ENCODE measurements around the gene MT1B. TPM values are rescaled to one million over a fixed set of nuclear protein-coding genes. Genes with fewer than 3 reads are reported as not detected.

The MT1B gene
- total and polyA plus RNA-seq, 2 of the 13 experiments (the other 11 are each of a cell fraction or from before 2014, with no cell fraction given), result 0.89 TPM; not detected in 1

DNA sequence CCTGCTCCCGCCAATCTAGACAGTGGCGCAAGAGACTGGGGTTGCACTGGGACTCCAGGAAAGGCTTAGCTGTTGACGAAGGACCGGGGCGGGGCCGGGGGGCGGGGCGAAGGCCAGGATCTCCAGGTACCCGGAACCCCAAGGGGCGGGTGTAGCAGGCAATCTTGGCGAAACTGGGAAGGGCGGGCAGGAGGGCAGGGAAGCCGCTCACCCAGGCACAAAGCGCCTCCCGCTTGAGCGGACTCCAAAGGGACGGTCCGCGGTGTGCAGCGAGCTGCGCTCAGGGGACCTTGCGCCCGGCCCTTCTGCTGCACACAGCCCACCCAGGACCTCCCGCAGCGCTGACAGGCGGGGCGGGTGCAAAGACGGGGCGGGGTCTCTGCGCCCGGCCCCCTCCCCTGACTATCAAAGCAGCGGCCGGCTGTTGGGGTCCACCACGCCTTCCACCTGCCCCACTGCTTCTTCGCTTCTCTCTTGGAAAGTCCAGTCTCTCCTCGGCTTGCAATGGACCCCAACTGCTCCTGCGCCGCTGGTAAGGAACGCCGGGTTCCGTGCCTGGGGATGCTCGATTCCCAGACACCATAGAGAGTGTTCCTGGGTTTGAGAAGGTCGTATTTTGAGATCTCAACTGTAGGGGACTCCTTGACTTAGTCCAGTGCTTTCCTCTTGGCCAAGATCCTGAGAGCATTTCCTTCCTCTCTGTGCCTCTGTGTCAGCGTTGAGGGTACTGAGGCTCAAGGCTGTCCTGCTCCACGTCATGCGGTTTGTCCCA lies 6.1 kb downstream of the MT1B start, which contains the start of gene MT1F (continued):
- TF ChIP-seq, protein P1, sequence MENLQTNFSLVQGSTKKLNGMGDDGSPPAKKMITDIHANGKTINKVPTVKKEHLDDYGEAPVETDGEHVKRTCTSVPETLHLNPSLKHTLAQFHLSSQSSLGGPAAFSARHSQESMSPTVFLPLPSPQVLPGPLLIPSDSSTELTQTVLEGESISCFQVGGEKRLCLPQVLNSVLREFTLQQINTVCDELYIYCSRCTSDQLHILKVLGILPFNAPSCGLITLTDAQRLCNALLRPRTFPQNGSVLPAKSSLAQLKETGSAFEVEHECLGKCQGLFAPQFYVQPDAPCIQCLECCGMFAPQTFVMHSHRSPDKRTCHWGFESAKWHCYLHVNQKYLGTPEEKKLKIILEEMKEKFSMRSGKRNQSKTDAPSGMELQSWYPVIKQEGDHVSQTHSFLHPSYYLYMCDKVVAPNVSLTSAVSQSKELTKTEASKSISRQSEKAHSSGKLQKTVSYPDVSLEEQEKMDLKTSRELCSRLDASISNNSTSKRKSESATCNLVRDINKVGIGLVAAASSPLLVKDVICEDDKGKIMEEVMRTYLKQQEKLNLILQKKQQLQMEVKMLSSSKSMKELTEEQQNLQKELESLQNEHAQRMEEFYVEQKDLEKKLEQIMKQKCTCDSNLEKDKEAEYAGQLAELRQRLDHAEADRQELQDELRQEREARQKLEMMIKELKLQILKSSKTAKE (CRISPR knock-in tag; IDR thresholded peaks at IDR 0.05; ENCODE audit: borderline replicate concordance), result no peak
- TF ChIP-seq SOX5 (CRISPR knock-in tag; IDR thresholded peaks at IDR 0.05; ENCODE audit: borderline replicate concordance), result no peak
- no peak for TF ChIP-seq ATAD3A (CRISPR knock-in tag; IDR thresholded peaks at IDR 0.05)
- no peak for TF ChIP-seq ZNF577 (CRISPR knock-in tag; IDR thresholded peaks at IDR 0.05; ENCODE audit: borderline replicate concordance, low read depth)
- TF ChIP-seq, protein P2, sequence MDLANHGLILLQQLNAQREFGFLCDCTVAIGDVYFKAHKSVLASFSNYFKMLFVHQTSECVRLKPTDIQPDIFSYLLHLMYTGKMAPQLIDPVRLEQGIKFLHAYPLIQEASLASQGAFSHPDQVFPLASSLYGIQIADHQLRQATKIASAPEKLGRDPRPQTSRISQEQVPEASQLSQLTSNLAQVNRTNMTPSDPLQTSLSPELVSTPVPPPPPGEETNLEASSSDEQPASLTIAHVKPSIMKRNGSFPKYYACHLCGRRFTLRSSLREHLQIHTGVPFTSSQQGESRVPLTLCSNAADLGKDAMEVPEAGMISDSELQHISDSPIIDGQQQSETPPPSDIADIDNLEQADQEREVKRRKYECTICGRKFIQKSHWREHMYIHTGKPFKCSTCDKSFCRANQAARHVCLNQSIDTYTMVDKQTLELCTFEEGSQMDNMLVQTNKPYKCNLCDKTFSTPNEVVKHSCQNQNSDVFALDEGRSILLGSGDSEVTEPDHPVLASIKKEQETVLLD (CRISPR knock-in tag; IDR thresholded peaks at IDR 0.05; ENCODE audit: low read depth), result no peak
- TF ChIP-seq, protein P3, sequence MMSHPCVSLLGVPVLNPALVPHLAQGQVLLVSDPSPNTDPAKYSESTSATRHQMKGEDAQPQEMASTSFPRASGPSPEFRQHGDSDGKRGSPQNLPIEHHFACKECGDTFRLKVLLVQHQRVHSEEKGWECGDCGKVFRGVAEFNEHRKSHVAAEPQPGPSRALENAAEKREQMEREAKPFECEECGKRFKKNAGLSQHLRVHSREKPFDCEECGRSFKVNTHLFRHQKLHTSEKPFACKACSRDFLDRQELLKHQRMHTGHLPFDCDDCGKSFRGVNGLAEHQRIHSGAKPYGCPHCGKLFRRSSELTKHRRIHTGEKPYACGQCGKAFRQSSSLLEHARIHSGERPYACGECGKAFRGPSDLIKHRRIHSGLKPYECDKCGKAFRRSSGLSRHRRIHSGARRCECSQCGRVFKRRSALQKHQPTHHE (CRISPR knock-in tag; IDR thresholded peaks at IDR 0.05; ENCODE audit: borderline replicate concordance), result no peak
- TF ChIP-seq, protein P4, sequence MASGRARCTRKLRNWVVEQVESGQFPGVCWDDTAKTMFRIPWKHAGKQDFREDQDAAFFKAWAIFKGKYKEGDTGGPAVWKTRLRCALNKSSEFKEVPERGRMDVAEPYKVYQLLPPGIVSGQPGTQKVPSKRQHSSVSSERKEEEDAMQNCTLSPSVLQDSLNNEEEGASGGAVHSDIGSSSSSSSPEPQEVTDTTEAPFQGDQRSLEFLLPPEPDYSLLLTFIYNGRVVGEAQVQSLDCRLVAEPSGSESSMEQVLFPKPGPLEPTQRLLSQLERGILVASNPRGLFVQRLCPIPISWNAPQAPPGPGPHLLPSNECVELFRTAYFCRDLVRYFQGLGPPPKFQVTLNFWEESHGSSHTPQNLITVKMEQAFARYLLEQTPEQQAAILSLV (CRISPR knock-in tag; IDR thresholded peaks at IDR 0.05; ENCODE audit: borderline replicate concordance), result peak; percentile 85; the same call in 1 of the 2 replicates
- no peak for TF ChIP-seq SMARCE1 (IDR thresholded peaks at IDR 0.05; ENCODE audit: borderline replicate concordance)
- TF ChIP-seq ZBTB38 (CRISPR knock-in tag; IDR thresholded peaks at IDR 0.05), result no peak; the same call in 1 of the 2 replicates
- TF ChIP-seq POLR2AphosphoS2 (IDR thresholded peaks at IDR 0.05; ENCODE audit: low read depth, low read length), result no peak
- TF ChIP-seq ZNF557 (CRISPR knock-in tag; IDR thresholded peaks at IDR 0.05), result no peak
- TF ChIP-seq, protein P5, sequence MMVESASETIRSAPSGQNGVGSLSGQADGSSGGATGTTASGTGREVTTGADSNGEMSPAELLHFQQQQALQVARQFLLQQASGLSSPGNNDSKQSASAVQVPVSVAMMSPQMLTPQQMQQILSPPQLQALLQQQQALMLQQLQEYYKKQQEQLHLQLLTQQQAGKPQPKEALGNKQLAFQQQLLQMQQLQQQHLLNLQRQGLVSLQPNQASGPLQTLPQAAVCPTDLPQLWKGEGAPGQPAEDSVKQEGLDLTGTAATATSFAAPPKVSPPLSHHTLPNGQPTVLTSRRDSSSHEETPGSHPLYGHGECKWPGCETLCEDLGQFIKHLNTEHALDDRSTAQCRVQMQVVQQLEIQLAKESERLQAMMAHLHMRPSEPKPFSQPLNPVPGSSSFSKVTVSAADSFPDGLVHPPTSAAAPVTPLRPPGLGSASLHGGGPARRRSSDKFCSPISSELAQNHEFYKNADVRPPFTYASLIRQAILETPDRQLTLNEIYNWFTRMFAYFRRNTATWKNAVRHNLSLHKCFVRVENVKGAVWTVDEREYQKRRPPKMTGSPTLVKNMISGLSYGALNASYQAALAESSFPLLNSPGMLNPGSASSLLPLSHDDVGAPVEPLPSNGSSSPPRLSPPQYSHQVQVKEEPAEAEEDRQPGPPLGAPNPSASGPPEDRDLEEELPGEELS (CRISPR knock-in tag; IDR thresholded peaks at IDR 0.05), result no peak
- TF ChIP-seq PCBP2 (optimal IDR thresholded peaks at IDR 0.05; ENCODE audit: low read depth, low read length, poor library complexity, severe bottlenecking), result no peak
- no peak; the same call in 1 of the 2 replicates for TF ChIP-seq RXRB (CRISPR knock-in tag; IDR thresholded peaks at IDR 0.05; ENCODE audit: borderline replicate concordance)
- TF ChIP-seq ZNF552 (CRISPR knock-in tag; IDR thresholded peaks at IDR 0.05; ENCODE audit: borderline replicate concordance), result no peak
- TF ChIP-seq ZC3H4 (CRISPR knock-in tag; IDR thresholded peaks at IDR 0.05; ENCODE audit: borderline replicate concordance), result no peak
- TF ChIP-seq, protein P6, sequence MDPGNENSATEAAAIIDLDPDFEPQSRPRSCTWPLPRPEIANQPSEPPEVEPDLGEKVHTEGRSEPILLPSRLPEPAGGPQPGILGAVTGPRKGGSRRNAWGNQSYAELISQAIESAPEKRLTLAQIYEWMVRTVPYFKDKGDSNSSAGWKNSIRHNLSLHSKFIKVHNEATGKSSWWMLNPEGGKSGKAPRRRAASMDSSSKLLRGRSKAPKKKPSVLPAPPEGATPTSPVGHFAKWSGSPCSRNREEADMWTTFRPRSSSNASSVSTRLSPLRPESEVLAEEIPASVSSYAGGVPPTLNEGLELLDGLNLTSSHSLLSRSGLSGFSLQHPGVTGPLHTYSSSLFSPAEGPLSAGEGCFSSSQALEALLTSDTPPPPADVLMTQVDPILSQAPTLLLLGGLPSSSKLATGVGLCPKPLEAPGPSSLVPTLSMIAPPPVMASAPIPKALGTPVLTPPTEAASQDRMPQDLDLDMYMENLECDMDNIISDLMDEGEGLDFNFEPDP (CRISPR knock-in tag; conservative IDR thresholded peaks at IDR 0.05), result 0 out of 2 replicates have a peak, but pooled peaks have one; percentile 75
- peak; percentile 52 for TF ChIP-seq GFI1 (CRISPR knock-in tag; IDR thresholded peaks at IDR 0.05; ENCODE audit: borderline replicate concordance)
- 0 out of 2 replicates have a peak, but pooled peaks have one; percentile 25 for TF ChIP-seq POLR2AphosphoS5 (IDR thresholded peaks at IDR 0.05; ENCODE audit: low read depth, low read length)
